Spleen (tissue), 11 donors: ENCODE measurements around the gene WNK2. TPM values are rescaled to one million over a fixed set of nuclear protein-coding genes. Genes with fewer than 3 reads are reported as not detected.
A peak's percentile ranks its signal among the peaks of the same experiment; 100 is the strongest.

Source experiments
- DNase-seq: peaks from one replicate; pipeline ENCODE4 v3.0.0-alpha.2; 2020
- H3K27ac ChIP-seq, 8 donors: fragments of 200-600 bp; sonication (generic) in 7 of 8; 1 replicate in 4 of 8; 2 replicates in 4 of 8; pipeline versions ENCODE4 v1.5.0 to v1.8.0; 2016 to 2021; ENCODE audit warnings: inconsistent platforms in 4 of 8, mild to moderate bottlenecking in 4 of 8, moderate library complexity in 1 of 8
- H3K27me3 ChIP-seq, 7 donors: fragments of 200-600 bp; sonication (generic) in 6 of 7; replicated peaks in 1 of 7; 1 replicate in 4 of 7; 2 replicates in 3 of 7; pipeline versions ENCODE4 v1.5.0 to v1.8.0; 2016 to 2021; ENCODE audit warnings: inconsistent platforms in 3 of 7, mild to moderate bottlenecking in 1 of 7
- H3K36me3 ChIP-seq, 6 donors: fragments of 200-600 bp; sonication (generic) in 5 of 6; 1 replicate in 4 of 6; 2 replicates in 2 of 6; pipeline versions ENCODE4 v1.5.0 to v1.8.0; 2016 to 2021; ENCODE audit warnings: inconsistent platforms in 2 of 6
- H3K4me1 ChIP-seq, 6 donors: fragments of 200-600 bp; sonication (generic) in 5 of 6; 1 replicate in 3 of 6; 2 replicates in 3 of 6; pipeline versions ENCODE4 v1.5.0 to v1.8.0; 2016 to 2021; ENCODE audit warnings: inconsistent platforms in 3 of 6
- H3K4me3 ChIP-seq, 8 donors: fragments of 200-600 bp; sonication (generic) in 7 of 8; 1 replicate in 4 of 8; 2 replicates in 4 of 8; pipeline versions ENCODE4 v1.5.0 to v1.8.0; 2016 to 2021; ENCODE audit warnings: inconsistent platforms in 4 of 8, mild to moderate bottlenecking in 4 of 8, moderate library complexity in 2 of 8
- H3K9me3 ChIP-seq, 8 donors: fragments of 200-600 bp; sonication (generic) in 7 of 8; 1 replicate in 4 of 8; 2 replicates in 4 of 8; pipeline versions ENCODE4 v1.5.0 to v1.8.0; 2016 to 2021; ENCODE audit warnings: inconsistent platforms in 4 of 8
- CTCF ChIP-seq, 11 experiments: fragments of 200-600 bp in 7 of 11; fragments of 450-650 bp in 4 of 11; sonication (generic) in 4 of 11; IDR thresholded peaks in 8 of 11; conservative IDR thresholded peaks in 3 of 11; 1 replicate in 7 of 11; 2 replicates in 4 of 11; pipeline versions ENCODE4 v1.4.0 to v1.8.0; 2016 to 2021; ENCODE audit warnings: antibody characterized with exemption in 11 of 11, inconsistent platforms in 4 of 11, mild to moderate bottlenecking in 1 of 11
- POLR2A ChIP-seq, 3 donors: fragments of 450-650 bp; IDR thresholded peaks; one replicate each; pipeline ENCODE4 v1.5.1; 2017; ENCODE audit warnings: antibody characterized with exemption in 3 of 3, mild to moderate bottlenecking in 1 of 3
- POLR2AphosphoS5 ChIP-seq, 3 donors: sonication (generic); formaldehyde crosslinking; IDR thresholded peaks; one replicate each; pipeline ENCODE4 v1.5.1; 2017; ENCODE audit warnings: antibody characterized with exemption in 3 of 3
- WGBS, 5 donors: extraction: QIAGEN DNeasy Blood & Tissue Kit in 3 of 5; methylation state at CpG; one replicate each; pipeline versions ENCODE4 v1.1.5 to v1.1.7; 2013 to 2018; 5-methylcytosine and 5-hydroxymethylcytosine counted together
- intact Hi-C: fragments of 100-400 bp; cut with DNase I; formaldehyde crosslinking; loops from one replicate; pipeline ENCODE4 v1.15.0; 2023; ENCODE audit warnings: low total_unique reads
- polyA plus RNA-seq, 3 donors: library from polyadenylated mRNA; stranded (reverse); fragments of 200-250 nt; gene quantifications; one replicate each; pipeline ENCODE4 v1.2.1, GENCODE V29; 2013
- total RNA-seq, 7 donors: library from RNA; depleted of rRNA in 3 of 7; stranded (reverse); fragments of >200 nt in 3 of 7; fragmentation: NEBNext Ultra II Directional in 4 of 7; extraction: Animal tissue kit (Norgen Biotek cat#: 25700) in 4 of 7; gene quantifications; one replicate each; pipeline versions ENCODE4 v1.1.0 to v1.2.1, GENCODE V29; 2016 to 2021
- donor health status: healthy with polysubstance abuse.
- donor health status: DM: no; HTN: no; CAD: no; lungs with moderate emphysema.
- donor health status: DM: no; HTN: no; CAD: no.
- donor health status: Bipolar disorder and iron deficiency.
- donor health status: healthy.
- donor health status: DM: no; HTN: no; CAD: no.
- donor health status: DM: yes; HTN: yes; CAD: no.

WNK2 gene
- total and polyA plus RNA-seq, 10 donors, result 1.8 to 20.0 (median 7.3) TPM

- WGBS, 5 donors, result 21 to 62% (median 30%) methylated on average over 1 of the region's 1 CpG
- Histone ChIP-seq H3K4me1 (peaks cover 2 to 13% (median 5%) of the 10 kb centered on the region in 6 donors), H3K27ac (peak overlapping the region in 1 of 8 donors; percentile 35), H3K9me3 (peaks cover 0 to 7% (median 0%) of the 10 kb centered on the region in 8 donors), H3K36me3 (no peaks in the 10 kb centered on the region), H3K27me3 (no peaks in the 10 kb centered on the region), H3K4me3 (no peak overlapping the region)
- TF ChIP-seq POLR2A (IDR thresholded peaks at IDR 0.05) (no peak), POLR2AphosphoS5 (IDR thresholded peaks at IDR 0.05) (no peak), CTCF (IDR thresholded peaks at IDR 0.05 in 8 of 11, conservative IDR thresholded peaks at IDR 0.05 in 3 of 11) (no peak)
- intact Hi-C loops, result no loop called here
- DNase-seq, result no peak
Measured at GRCh38 chr9:93149361-93149760, 34.6 kb upstream of the WNK2 start.

GRCh38 chr9:93151097-93151784 is 32.7 kb upstream of the WNK2 start:
- Histone ChIP-seq H3K27ac (no peak overlapping the region), H3K9me3 (peaks cover 0 to 7% (median 0%) of the 10 kb centered on the region in 8 donors), H3K27me3 (no peaks in the 10 kb centered on the region), H3K36me3 (no peaks in the 10 kb centered on the region), H3K4me3 (no peak overlapping the region), H3K4me1 (peaks cover 0 to 6% (median 0%) of the 10 kb centered on the region in 6 donors)
- intact Hi-C loops, result no loop called here
- no peak for TF ChIP-seq POLR2AphosphoS5 (IDR thresholded peaks at IDR 0.05)
- no peak for TF ChIP-seq CTCF (IDR thresholded peaks at IDR 0.05 in 8 of 11, conservative IDR thresholded peaks at IDR 0.05 in 3 of 11)
- WGBS, 5 donors, result 84 to 92% (median 85%) methylated on average over 9 to 10 of the region's 10 CpGs
- no peak for DNase-seq

- H3K4me3 ChIP-seq, result no peak overlapping the region
- H3K27ac ChIP-seq, result no peak overlapping the region
- intact Hi-C loops, result no loop called here
- TF ChIP-seq POLR2AphosphoS5 (IDR thresholded peaks at IDR 0.05) (no peak), CTCF (IDR thresholded peaks at IDR 0.05 in 8 of 11, conservative IDR thresholded peaks at IDR 0.05 in 3 of 11) (peak in 10 of 11 experiments; percentile 24 to 74 (median 58)), POLR2A (IDR thresholded peaks at IDR 0.05) (no peak)
- no peaks in the 10 kb centered on the region for H3K9me3 ChIP-seq
- peak; percentile 74 for DNase-seq
- peaks cover 0 to 6% (median 0%) of the 10 kb centered on the region in 6 donors for H3K4me1 ChIP-seq
- WGBS, 5 donors, result 76 to 85% (median 82%) methylated on average over 14 of the region's 14 CpGs
- no peaks in the 10 kb centered on the region for H3K36me3 ChIP-seq
- no peaks in the 10 kb centered on the region for H3K27me3 ChIP-seq
Measured at GRCh38 chr9:93154293-93154903, 29.5 kb upstream of the WNK2 start.
